Loucy (cell line): ENCODE results near the gene CDH4.

ENCODE experiments used
- H2AFZ ChIP-seq: fragments of 200-600 bp; sonication (generic); 2 replicates; pipeline ENCODE4 v1.6.0; 2016; ENCODE audit warnings: antibody characterized with exemption, mild to moderate bottlenecking, low read length, moderate library complexity
- H3F3A ChIP-seq: fragments of 200-600 bp; 2 replicates; pipeline ENCODE4 v1.6.0; 2016; ENCODE audit warnings: antibody characterized with exemption, low read depth, mild to moderate bottlenecking
- H3K27me3 ChIP-seq: fragments of 200-600 bp; sonication (generic); 2 replicates; pipeline ENCODE4 v1.6.1; 2014; ENCODE audit warnings: low read length, mild to moderate bottlenecking; ENCODE audit not compliant: insufficient read depth, poor library complexity, severe bottlenecking
- H3K36me3 ChIP-seq: fragments of 200-600 bp; sonication (generic); 2 replicates; pipeline ENCODE4 v1.6.1; 2016; ENCODE audit warnings: low read length; ENCODE audit not compliant: insufficient read depth
- H3K4me1 ChIP-seq: fragments of 200-600 bp; sonication (generic); 2 replicates; pipeline ENCODE4 v1.5.1; 2014; ENCODE audit warnings: low read length, mild to moderate bottlenecking; ENCODE audit not compliant: insufficient read depth, poor library complexity, severe bottlenecking
- H3K4me2 ChIP-seq: fragments of 200-600 bp; sonication (generic); 2 replicates; pipeline ENCODE4 v1.6.0; 2014; ENCODE audit warnings: antibody characterized with exemption, low read length, low read depth, mild to moderate bottlenecking; ENCODE audit not compliant: poor library complexity, severe bottlenecking
- H3K4me3 ChIP-seq: fragments of 200-600 bp; sonication (generic); 2 replicates; pipeline ENCODE4 v1.5.1; 2014; ENCODE audit warnings: low read length, mild to moderate bottlenecking, mixed read lengths; ENCODE audit not compliant: poor library complexity, severe bottlenecking
- H3K79me2 ChIP-seq: fragments of 200-600 bp; sonication (generic); 2 replicates; pipeline ENCODE4 v1.6.1; 2014; ENCODE audit warnings: low read length; ENCODE audit not compliant: insufficient read depth
- H3K9ac ChIP-seq: fragments of 200-600 bp; sonication (generic); 2 replicates; pipeline ENCODE4 v1.6.0; 2014; ENCODE audit warnings: mild to moderate bottlenecking, low read depth, low read length, moderate library complexity; ENCODE audit not compliant: poor library complexity, severe bottlenecking
- H3K9me2 ChIP-seq: fragments of 200-600 bp; sonication (generic); replicated peaks from 2 replicates; pipeline ENCODE4 v1.6.1; 2016; ENCODE audit warnings: low read depth, low read length, mixed read lengths
- H3K9me3 ChIP-seq: fragments of 200-600 bp; sonication (generic); 2 replicates; pipeline ENCODE4 v1.6.1; 2014; ENCODE audit warnings: mild to moderate bottlenecking, antibody characterized with exemption, low read length, low read depth; ENCODE audit not compliant: insufficient read depth
- H4K20me1 ChIP-seq: fragments of 200-600 bp; sonication (generic); 2 replicates; pipeline ENCODE4 v1.6.0; 2014; ENCODE audit warnings: antibody characterized with exemption, low read length, mild to moderate bottlenecking; ENCODE audit not compliant: insufficient read depth, poor library complexity, severe bottlenecking
- EZH2phosphoT487 ChIP-seq: fragments of 200-600 bp; IDR thresholded peaks from 2 replicates; pipeline ENCODE4 v1.6.1; 2018; ENCODE audit warnings: antibody characterized with exemption, mild to moderate bottlenecking, moderate library complexity, borderline replicate concordance
- TF ChIP-seq, protein P1 (sequence below): fragments of 200-600 bp; sonication (generic); conservative IDR thresholded peaks from 2 replicates; pipeline ENCODE4 v1.5.1; 2014; ENCODE audit warnings: mild to moderate bottlenecking, antibody characterized with exemption, low read length

CDH4 gene

DNA sequence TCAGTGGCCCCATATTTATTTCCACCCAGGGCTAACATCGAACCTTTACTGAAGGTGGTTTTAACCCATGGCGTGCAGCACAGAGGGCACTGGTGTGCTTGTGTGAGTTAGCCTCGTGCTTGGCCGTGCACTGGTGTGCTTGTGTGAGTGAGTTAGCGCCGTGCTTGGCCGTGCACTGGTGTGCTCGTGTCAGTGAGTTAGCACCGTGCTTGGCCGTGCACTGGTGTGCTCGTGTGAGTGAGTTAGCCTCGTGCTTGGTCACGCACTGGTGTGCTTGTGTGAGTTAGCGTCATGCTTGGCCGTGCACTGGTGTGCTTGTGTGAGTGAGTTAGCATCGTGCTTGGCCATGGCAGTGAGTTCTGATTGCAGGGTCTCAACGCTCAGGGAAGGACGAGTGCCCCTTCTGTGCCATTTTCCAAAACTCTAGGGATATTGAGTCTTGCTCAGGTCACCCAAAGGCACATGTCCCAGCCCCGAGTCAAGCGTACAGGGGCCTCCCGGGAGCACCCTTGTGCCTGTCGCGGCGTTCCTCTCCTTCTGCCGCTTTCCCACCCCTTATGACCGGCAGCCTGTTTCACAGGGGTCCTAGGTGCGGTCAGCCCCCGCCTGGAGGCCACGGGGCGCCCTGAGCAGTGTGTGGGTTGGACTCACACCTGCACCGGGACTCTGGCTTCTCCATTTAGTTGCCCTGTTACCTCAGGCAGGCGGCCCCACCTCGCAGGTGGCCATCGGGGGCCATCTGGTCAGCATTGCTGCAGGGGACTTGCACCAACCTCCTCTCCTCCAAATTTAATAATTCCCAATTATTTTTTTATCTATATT, 399.1 kb downstream of the CDH4 start:
- no peak overlapping the region for H3K4me3 ChIP-seq

GRCh38 chr20:61652146-61652545, 400.1 kb downstream of the CDH4 start:
- no peaks in the 10 kb centered on the region for H3K9me3 ChIP-seq
- H3K4me2 ChIP-seq = no peak overlapping the region
- no peaks in the 10 kb centered on the region for H3K4me1 ChIP-seq
- no peak overlapping the region for H3K9ac ChIP-seq
- TF ChIP-seq, protein P1, sequence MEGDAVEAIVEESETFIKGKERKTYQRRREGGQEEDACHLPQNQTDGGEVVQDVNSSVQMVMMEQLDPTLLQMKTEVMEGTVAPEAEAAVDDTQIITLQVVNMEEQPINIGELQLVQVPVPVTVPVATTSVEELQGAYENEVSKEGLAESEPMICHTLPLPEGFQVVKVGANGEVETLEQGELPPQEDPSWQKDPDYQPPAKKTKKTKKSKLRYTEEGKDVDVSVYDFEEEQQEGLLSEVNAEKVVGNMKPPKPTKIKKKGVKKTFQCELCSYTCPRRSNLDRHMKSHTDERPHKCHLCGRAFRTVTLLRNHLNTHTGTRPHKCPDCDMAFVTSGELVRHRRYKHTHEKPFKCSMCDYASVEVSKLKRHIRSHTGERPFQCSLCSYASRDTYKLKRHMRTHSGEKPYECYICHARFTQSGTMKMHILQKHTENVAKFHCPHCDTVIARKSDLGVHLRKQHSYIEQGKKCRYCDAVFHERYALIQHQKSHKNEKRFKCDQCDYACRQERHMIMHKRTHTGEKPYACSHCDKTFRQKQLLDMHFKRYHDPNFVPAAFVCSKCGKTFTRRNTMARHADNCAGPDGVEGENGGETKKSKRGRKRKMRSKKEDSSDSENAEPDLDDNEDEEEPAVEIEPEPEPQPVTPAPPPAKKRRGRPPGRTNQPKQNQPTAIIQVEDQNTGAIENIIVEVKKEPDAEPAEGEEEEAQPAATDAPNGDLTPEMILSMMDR = no peak
- no peak for TF ChIP-seq EZH2phosphoT487
- no peaks in the 10 kb centered on the region for H3K9me2 ChIP-seq
- no peaks in the 10 kb centered on the region for H4K20me1 ChIP-seq
- H3K36me3 ChIP-seq = peaks cover 5% of the 10 kb centered on the region; the same call in 1 of the 2 replicates
- H2AFZ ChIP-seq = no peak overlapping the region
- H3K79me2 ChIP-seq = no peaks in the 10 kb centered on the region
- H3K27me3 ChIP-seq = no peaks in the 10 kb centered on the region
- H3K4me3 ChIP-seq = no peak overlapping the region
- no peaks in the 10 kb centered on the region for H3F3A ChIP-seq

More for the DNA sequence above, 399.1 kb downstream of the CDH4 start:
- Histone ChIP-seq H2AFZ (no peak overlapping the region), H3K36me3 (peaks cover 5% of the 10 kb centered on the region; the same call in 1 of the 2 replicates), H3F3A (no peaks in the 10 kb centered on the region), H3K9ac (no peak overlapping the region), H4K20me1 (no peaks in the 10 kb centered on the region), H3K4me2 (no peak overlapping the region), H3K4me1 (no peaks in the 10 kb centered on the region), H3K9me3 (no peaks in the 10 kb centered on the region), H3K27me3 (no peaks in the 10 kb centered on the region), H3K9me2 (no peaks in the 10 kb centered on the region), H3K79me2 (no peaks in the 10 kb centered on the region)
- TF ChIP-seq, protein P1 = no peak
- TF ChIP-seq EZH2phosphoT487 = no peak

DNA sequence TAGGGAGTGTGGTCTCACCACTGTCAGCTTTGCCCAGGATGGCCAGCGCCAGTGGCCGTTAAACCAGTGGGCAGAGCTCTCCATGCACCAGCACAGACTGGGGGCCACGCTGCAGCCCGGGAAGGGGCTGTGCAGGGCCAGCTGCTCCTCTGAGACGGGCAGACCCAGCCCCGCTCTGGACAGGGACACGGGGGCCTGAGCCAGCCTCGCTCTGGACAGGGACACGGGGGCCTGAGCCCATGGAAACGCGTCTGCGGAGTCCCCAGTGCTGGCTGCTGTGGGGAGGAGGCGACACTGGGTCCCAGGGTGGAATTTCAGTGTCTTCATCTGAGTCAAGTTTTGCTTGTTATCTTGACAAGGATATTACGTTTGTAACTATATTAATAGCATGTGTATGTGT, 402.7 kb downstream of the CDH4 start:
- no peaks in the 10 kb centered on the region for H3K9me2 ChIP-seq
- H3F3A ChIP-seq = no peaks in the 10 kb centered on the region
- no peak overlapping the region for H2AFZ ChIP-seq
- no peaks in the 10 kb centered on the region for H3K4me1 ChIP-seq
- H3K9me3 ChIP-seq = no peaks in the 10 kb centered on the region
- no peaks in the 10 kb centered on the region for H3K79me2 ChIP-seq
- no peaks in the 10 kb centered on the region for H3K27me3 ChIP-seq
- no peaks in the 10 kb centered on the region for H4K20me1 ChIP-seq
- peaks cover under 1% of the 10 kb centered on the region; the same call in 1 of the 2 replicates for H3K36me3 ChIP-seq
- H3K4me2 ChIP-seq = no peak overlapping the region
- no peak for TF ChIP-seq EZH2phosphoT487
- TF ChIP-seq, protein P1 = no peak
- H3K4me3 ChIP-seq = no peak overlapping the region
- no peak overlapping the region for H3K9ac ChIP-seq
